HG02840 (cell line): ENCODE results near the gene RHOBTB3.
"Not testable (repeated sequence)": the region's sequence is repeated elsewhere in the genome, so short reads cannot be mapped to it uniquely, and the experiment has no call there.

Experiments used
- ATAC-seq: cut with Tn5 transposase; IDR thresholded peaks from one replicate; pipeline ENCODE4 v1.9.1; 2021; ENCODE audit warnings: mild to moderate bottlenecking, moderate library complexity, moderate number of reproducible peaks; ENCODE audit not compliant: unreplicated experiment, low FRiP score

Gene RHOBTB3

DNA sequence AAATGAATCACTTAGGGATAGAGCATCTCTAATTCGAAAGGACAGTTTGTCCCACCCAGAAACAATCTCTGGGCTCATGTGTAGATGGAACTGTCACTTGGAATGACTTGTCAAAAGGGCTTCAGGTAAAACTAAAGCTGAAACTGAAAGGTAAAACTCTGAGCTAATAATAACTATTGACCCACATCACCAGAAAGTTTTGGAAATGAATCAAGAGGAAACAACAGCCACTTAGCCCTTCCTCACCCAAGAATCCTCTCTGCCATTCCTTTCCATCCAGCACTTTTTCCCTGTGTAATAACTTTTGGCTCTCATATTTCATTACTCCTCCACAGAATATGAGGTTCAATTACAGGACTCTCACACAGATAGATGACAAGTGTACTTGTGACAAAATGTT, 105.4 kb downstream of the RHOBTB3 start:
- ATAC-seq: no peak

- not testable (repeated sequence) for ATAC-seq
Observed at GRCh38 chr5:95836971-95837370, 105.8 kb downstream of the RHOBTB3 start.

GRCh38 chr5:95837492-95837891, 106.4 kb downstream of the RHOBTB3 start:
- ATAC-seq: no peak

- no peak for ATAC-seq
Observed at GRCh38 chr5:95838001-95838520, 106.9 kb downstream of the RHOBTB3 start.

- ATAC-seq: no peak
Observed at GRCh38 chr5:95838556-95838955, 107.4 kb downstream of the RHOBTB3 start.

DNA sequence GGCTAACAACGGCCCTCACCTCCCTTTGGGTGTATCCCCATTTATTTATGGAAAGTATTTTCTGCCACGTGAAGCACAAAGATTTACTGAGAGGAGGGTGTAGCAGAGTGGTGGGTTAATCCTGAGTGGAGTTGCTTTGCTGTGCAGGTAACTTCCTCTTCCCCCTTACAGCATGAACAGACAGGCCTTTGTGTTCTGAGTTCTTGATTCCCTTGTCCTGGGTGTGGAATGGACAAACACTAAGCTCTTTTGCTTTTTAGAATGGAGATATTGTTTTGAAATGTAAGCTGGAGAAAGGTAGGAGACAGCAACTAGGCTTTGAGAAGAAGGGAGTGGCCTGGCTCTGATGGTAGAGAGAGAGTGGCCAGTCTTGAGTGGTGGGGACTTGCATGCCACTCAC, 108.5 kb downstream of the RHOBTB3 start:
- ATAC-seq: no peak

- no peak for ATAC-seq
Observed at GRCh38 chr5:95840956-95841705, 110.0 kb downstream of the RHOBTB3 start.

DNA sequence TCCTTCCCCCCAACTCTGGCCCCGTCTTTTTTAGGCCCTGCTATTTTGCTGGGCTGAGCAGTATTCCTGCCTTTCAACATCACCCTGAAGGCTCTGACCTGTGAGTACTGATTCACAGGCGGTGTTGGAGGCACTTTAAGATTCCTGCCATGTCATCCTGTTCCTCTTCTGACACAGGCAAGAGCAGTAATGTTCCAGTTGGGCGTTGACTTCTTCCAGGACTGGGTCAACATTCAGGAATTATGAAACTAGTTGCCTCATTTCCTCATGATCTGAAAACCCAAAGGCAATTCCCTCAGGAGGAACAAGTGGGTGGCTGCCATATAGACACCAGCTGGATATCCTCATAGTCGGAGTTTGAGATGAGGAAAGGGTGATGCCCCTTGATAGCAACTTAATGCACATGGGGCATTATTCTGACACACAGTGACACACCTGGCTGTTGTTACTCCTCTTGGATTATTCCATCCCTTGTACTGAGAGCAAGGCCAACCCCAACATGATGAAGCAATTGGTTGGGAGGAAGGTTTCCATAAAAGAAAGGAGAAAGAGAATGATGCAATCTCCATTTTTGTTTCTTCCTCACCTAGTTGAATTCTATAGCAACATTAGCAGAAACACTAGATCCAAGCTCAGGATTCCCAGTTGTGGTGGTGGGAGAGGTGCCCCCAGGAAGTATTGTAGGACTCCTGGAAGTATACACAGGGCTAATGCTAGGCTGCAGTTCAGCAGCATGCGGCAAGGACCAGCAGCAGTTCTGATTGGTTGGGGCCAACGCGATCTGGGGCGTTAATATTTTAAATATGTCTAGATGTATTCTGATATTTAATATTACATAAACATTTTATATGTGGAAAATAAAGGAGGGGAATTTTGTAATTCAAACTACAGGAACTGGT, 111.0 kb downstream of the RHOBTB3 start:
- no peak for ATAC-seq

- peak; percentile 87 for ATAC-seq
Observed at GRCh38 chr5:95842854-95843544, 111.9 kb downstream of the RHOBTB3 start.

GRCh38 chr5:95843733-95844223, 112.6 kb downstream of the RHOBTB3 start:
- ATAC-seq: no peak

DNA sequence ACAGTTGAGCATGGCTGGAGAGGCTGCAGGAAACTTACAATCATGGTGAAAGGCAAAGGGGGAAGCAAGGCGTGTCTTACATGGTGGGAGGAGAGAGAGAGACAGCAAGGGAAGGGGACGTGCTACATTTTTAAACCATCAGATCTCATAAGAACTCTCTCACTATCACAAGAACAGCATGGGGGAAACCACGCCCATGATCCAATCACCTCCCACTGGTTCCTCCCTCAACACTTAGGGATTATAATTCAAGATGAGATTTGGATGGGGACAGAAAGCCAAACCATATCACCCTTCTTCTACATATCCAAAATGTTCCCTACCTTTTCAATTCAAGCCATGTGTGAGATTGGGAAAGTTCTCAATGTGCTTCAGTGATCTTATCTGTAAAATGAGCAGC, 114.3 kb downstream of the RHOBTB3 start:
- no peak for ATAC-seq
